A549 (cell line): ENCODE data around the gene ATP10B.

Experiments used
- CEBPB ChIP-seq, 2 experiments: fragments of >200 bp in 1 of 2; sonication (Bioruptor Twin) in 1 of 2; formaldehyde crosslinking in 1 of 2; IDR thresholded peaks; 2 replicates each; pipeline ENCODE4 v1.6.1; 2012 to 2016
- EHF ChIP-seq: fragments of 250-450 bp; sonication (Bioruptor Pico); IDR thresholded peaks from 2 replicates; pipeline ENCODE4 v1.5.0; 2020; ENCODE audit warnings: mild to moderate bottlenecking
- POLR2A ChIP-seq: IDR thresholded peaks from 2 replicates; pipeline ENCODE4 v1.6.1; 2012; ENCODE audit warnings: mild to moderate bottlenecking, low read length
- SREBF2 ChIP-seq: fragments of 450-650 bp; IDR thresholded peaks from 2 replicates; pipeline ENCODE4 v1.6.1; 2014; ENCODE audit warnings: mild to moderate bottlenecking, moderate library complexity
- TF ChIP-seq, protein P1 (sequence below): fragments of >200 bp; sonication (Bioruptor Twin); formaldehyde crosslinking; IDR thresholded peaks from 3 replicates; pipeline ENCODE4 v1.5.1; 2016
- TF ChIP-seq, protein P2 (sequence below): fragments of 450-650 bp; IDR thresholded peaks from 2 replicates; pipeline ENCODE4 v1.6.1; 2014; ENCODE audit warnings: antibody characterized with exemption

DNA sequence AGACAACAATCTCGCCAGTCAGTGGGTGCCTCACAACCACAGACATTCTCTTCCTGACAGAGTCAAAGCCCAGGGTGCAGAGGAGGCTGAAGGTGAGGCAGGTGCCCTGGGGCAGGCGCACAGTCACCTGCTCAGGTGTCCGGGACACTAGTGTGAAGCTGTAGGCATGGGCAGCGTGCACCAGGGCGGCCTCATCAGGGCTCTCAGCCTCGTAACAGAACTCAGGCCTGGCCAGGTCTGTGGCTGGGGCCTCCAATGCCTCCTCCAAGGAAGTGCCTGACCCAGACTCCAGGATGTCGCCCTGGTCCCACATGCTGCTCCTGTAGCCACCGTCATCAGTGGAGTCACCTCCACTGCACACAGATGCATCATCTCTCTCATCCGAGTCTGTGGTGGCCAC lies 231.6 kb downstream of the ATP10B start:
- TF ChIP-seq POLR2A (no peak), SREBF2 (no peak), EHF (no peak), CEBPB (IDR thresholded peaks at IDR 0.05) (no peak)
- TF ChIP-seq, protein P1, sequence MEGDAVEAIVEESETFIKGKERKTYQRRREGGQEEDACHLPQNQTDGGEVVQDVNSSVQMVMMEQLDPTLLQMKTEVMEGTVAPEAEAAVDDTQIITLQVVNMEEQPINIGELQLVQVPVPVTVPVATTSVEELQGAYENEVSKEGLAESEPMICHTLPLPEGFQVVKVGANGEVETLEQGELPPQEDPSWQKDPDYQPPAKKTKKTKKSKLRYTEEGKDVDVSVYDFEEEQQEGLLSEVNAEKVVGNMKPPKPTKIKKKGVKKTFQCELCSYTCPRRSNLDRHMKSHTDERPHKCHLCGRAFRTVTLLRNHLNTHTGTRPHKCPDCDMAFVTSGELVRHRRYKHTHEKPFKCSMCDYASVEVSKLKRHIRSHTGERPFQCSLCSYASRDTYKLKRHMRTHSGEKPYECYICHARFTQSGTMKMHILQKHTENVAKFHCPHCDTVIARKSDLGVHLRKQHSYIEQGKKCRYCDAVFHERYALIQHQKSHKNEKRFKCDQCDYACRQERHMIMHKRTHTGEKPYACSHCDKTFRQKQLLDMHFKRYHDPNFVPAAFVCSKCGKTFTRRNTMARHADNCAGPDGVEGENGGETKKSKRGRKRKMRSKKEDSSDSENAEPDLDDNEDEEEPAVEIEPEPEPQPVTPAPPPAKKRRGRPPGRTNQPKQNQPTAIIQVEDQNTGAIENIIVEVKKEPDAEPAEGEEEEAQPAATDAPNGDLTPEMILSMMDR, result no peak
- TF ChIP-seq, protein P2, sequence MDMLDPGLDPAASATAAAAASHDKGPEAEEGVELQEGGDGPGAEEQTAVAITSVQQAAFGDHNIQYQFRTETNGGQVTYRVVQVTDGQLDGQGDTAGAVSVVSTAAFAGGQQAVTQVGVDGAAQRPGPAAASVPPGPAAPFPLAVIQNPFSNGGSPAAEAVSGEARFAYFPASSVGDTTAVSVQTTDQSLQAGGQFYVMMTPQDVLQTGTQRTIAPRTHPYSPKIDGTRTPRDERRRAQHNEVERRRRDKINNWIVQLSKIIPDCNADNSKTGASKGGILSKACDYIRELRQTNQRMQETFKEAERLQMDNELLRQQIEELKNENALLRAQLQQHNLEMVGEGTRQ, result no peak
